GM18867 (cell line): ENCODE measurements around the gene SCG3.

Source experiments
- ATAC-seq: cut with Tn5 transposase; IDR thresholded peaks from one replicate; pipeline ENCODE4 v1.9.1; 2021; ENCODE audit warnings: mild to moderate bottlenecking, moderate library complexity; ENCODE audit not compliant: unreplicated experiment

Gene SCG3

GRCh38 chr15:51755790-51756189, 74.5 kb downstream of the SCG3 start:
- no peak for ATAC-seq

GRCh38 chr15:51756482-51756881, 75.2 kb downstream of the SCG3 start:
- ATAC-seq: no peak

DNA sequence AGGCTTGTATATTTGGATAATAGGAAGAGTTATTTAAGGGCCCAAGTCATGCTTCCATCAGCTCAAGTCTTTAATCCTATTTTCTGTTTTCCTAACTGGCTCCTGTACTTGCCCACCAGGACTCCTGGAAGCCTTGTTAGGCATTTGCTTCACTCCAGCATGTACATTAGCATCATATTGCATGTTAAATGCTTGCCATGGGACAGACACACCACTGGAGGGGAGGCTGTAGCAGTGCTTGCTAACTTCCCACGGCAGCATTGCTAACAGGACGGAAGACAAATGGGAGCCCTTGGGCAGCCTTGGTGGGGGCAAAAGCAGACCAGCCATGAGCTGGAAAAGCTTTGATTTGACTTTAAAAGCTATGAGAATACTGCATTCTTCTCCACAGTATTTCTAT, 76.1 kb downstream of the SCG3 start:
- no peak for ATAC-seq

GRCh38 chr15:51758645-51759044, 77.3 kb downstream of the SCG3 start:
- ATAC-seq: no peak

GRCh38 chr15:51759557-51760070, 78.3 kb downstream of the SCG3 start:
- no peak for ATAC-seq

DNA sequence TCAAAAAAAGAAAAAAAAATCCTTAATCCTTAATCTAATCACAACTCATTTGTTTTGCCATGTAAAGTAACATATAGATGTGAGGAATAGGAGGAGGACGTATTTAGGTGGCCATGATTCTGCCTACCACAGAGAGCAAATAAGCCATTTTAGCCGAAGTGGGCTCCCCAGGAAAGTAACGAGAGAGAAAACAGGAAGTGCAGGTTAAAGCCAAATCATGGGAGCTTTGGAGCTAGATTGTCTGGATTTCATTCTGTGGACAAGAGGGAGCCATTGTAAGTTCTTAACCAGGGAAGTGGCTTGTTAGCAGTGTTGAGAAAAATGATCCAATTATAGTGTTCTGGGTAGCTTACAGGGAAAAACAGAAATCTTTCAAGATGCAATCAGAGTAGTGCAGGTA, 79.5 kb downstream of the SCG3 start:
- ATAC-seq: no peak

DNA sequence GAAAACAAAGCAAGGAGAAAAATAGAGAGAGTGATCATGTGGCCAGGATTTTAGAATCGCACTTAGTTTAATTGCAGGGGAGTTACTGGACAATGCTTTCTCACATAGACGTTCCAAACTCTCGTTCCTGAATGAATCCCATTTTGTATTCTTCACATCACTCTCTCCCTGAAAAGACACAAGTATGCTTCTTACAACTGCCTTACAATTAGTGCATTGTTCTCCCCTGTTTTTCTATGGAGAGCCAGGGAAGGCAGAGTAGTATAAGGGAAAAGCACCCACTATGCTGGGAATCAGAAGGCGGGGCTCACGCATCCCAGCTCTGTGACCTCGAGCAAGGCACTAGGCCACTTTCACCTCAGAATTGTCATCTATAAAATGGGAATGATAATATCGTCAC, 84.4 kb downstream of the SCG3 start:
- ATAC-seq: no peak

GRCh38 chr15:51766341-51766740, 85.0 kb downstream of the SCG3 start:
- ATAC-seq: no peak

- ATAC-seq: no peak
Measured at GRCh38 chr15:51768018-51768417, 86.7 kb downstream of the SCG3 start.
